NCI-H2171 (cell line): ENCODE measurements around the gene GTPBP1.

Source experiments
- DNase-seq: peaks from one replicate; lab custom pipeline; 2025; lab: John Stamatoyannopoulos, UW

GTPBP1 gene

DNA sequence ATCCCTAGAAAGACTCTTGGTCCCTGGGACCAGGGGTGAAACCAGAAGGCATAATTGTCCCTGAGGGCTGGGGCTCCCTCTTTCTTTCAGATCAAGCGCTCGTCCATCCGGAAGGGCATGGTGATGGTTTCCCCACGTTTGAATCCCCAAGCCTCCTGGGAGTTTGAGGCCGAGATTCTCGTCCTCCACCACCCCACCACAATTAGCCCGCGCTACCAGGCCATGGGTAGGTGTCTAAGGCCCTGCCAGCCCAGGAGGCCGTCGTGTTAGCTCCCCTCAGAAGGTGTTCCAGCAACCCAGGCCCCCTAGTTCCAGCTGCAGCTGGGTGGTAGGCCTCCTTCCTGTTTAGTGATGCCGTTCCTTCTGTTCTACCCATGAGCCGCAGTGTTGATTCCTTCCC, 21.4 kb downstream of the GTPBP1 start:
- DNase-seq = no peak

DNA sequence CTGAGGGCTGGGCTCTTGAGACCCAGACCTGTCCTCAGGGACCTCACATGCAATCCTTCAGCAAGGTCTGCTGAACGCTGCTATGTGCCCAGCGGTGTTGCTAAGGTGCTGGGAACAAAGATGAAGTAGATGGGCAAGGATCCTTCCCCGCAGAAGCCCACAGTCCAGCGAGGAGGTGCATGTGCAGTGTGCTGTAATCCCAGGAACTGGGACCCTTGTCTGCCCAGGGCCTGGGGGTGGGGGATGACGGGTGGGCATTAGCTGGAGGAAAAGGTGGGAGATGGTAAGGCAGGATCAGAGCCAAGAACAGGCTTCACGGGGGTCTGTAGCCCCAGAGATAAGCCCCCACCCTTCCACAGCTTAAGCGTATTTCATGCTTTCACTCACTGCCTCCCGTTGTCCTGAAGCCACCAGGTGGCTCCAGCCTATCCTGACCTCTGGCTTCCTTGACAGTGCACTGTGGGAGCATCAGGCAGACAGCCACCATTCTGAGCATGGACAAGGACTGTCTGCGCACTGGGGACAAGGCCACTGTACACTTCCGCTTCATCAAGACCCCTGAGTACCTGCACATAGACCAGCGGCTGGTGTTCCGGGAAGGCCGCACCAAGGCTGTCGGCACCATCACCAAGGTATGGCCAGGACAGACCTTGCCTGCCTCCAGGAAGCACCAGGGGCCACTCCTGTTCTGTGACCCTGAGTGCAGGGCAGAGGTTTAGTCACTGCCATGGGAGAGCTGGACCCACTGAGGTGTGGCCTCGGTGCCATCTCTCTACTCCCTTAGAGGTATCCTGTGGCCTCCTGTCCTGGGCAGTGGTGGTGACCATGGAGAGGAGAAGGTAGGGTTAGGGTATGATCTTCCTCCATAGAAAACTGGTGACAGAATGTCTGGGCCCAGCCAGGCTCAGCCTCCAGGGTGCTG, 22.0 kb downstream of the GTPBP1 start:
- no peak for DNase-seq

DNA sequence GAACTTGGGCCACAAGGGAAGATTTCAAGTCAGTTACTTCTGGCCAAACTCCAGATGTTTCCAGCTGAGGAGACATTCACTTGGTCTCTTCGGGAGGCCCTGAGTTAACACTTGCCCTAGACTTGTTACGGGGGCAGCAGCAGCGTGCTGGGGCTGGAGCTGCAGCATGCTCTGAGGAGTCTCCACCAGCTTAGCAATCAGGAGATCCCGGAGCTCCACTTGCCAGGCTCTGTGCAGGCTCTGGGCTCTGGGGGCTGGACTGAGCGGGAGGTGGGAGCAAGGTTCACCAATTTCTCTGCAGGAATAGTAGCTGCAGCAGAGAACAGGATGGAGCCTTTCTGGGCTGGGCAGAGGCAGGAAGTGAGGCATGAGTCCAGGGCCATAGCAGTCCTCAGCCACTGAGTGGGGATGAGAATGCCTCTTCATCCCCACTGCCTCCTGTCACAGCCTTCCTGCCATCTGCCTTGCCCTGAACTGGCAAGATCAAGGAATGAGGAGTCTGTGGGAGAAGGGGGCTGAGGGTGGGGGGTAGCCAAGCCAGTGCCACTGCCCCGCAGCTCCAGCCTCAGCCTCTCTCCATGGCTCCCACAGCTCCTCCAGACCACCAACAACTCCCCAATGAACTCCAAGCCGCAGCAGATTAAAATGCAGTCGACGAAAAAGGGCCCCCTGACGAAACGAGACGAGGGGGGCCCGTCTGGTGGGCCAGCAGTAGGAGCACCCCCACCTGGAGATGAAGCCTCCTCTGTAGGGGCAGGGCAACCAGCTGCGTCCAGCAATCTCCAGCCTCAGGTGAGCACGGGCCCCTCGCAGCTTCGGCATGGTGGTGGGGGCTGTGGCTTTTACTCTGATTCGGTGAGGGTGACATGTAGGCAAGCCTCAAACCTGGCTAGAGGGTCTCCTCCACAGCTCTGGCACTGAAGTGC, 23.4 kb downstream of the GTPBP1 start:
- no peak for DNase-seq

DNA sequence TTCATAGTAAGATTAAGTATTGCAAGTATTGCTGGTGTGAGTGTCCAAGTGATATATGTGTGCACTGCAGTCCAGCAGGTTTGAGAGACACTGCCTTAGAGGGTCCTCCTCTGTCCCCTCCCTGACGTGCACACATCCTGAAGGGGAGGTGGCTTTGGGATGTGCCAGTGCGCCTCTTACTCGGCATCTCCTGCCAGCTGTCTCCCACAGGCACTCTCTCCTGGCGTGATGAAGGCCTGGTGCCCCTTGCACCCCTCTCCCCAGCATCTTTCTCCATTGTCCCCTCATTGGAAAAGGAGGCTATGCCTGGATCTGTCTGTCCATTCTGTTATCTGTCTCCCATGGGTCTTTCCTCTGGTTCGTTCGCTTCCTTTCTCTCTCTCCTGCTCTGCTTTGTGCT, 24.2 kb downstream of the GTPBP1 start:
- DNase-seq = no peak

DNA sequence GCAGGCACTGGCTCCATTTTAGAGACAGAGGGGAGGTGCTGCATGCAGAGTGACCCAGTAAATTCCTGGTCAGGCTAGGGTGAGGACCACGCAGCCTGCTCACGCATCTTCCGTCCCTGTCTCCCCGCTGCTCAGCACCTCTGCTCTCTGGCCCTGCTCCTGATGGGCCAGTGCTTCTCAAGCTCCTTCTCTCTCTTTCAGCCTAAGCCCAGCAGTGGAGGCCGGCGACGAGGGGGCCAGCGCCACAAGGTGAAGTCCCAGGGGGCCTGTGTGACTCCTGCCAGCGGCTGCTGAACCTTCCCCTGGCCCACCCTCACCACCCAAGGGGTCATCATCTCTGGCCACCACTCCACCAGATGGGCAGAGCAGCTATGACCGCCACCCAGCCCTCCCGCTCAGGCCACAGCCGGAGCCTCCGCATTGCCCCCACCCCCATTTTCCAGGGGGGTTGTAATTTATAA, 24.7 kb downstream of the GTPBP1 start:
- no peak for DNase-seq

DNA sequence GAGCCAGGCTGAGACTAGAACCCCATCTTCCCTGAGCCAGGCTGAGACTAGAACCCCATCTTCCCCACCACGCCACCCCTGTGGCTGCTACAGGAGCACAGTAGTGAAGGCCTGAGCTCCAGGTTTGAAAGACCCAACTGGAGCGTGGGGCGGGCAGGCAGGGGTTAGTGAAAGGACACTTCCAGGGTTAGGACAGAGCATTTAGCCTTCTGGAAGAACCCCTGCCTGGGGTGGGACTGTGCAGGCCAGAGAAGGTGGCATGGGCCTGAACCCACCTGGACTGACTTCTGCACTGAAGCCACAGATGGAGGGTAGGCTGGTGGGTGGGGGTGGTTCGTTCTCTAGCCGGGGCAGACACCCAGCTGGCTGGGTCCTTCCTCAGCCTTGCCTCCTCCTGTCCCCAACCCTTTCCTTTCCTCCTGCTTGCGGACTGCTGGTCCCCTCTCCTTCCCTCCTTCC, 26.0 kb downstream of the GTPBP1 start:
- DNase-seq = no peak

DNA sequence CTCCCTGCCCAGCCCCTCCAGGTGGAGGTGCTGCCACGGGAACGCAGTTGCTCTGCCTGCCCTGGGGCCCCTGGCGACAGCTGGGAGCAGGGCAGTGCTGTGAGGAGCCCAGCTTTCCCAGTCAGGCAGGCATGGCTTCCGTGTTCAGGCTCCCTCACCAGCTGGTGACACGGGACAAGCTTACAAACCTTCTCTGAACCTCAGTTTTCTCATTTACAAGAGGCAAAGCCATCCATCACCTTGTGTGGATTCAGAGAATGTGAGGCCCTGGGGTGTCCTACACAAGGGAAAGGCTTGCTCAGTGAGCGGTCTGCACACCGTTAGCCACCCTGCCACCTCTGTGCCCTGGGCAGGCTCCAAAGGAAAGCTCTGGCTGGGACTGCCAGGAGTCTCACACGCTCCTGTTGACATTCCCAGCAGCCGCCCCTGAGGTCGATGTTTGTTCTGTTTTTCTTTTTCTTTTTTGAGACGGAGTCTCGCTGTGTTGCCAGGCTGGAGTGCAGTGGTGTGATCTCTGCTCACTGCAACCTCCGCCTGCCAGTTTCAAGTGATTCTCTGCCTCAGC, 26.6 kb downstream of the GTPBP1 start:
- peak; percentile 23 for DNase-seq

DNA sequence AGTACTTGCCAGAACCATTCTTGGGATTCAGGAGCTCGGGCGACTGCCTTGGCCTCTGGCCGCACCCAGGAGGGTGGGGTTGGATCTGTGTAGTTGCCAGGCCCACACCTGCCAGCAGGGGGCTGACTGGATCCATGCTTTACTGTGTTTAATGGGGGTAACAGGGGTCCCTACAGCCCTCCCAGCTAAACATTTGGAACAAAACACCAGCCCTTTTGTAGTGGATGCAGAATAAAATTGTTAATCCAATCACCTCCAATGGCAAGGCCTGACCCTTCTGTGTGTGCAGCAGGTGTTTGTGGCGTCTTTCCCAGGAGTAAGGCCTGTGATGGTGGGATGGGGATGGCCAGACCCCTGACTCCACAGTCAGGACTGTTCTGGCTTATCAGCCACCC, 27.6 kb downstream of the GTPBP1 start:
- DNase-seq = peak; percentile 35

DNA sequence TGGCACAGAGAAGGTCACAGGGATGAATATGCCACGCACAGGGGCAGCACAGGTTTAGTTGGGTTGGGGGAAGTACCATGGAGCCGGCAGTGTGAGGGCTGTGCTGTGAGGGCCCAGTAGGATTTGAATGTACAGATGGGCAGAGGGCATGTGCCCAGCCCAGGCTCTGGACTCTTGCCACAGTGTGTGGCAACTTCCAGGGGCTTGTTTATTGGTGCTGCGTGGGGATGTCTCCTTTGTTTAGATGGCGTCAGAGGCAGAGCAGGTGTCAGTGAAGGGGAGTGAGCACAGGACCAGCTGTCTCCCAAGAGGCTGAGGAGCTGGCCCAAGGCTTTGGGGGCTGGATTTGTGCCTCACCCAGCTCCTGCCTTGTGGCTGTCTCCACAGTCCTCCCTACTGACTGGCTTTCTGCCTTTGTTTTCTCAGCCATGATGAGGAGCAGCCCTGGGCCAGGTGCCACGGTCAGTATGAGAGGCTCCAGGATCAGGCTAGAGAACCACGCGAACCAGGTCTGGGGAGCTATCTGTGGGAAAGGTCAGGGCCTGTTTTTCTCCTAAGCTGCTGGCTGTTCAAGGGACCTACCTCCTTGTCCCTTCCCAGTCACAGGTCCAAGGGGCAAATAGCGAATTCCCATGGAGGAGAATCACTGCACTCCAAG, 28.1 kb downstream of the GTPBP1 start:
- peak; percentile 67 for DNase-seq

DNA sequence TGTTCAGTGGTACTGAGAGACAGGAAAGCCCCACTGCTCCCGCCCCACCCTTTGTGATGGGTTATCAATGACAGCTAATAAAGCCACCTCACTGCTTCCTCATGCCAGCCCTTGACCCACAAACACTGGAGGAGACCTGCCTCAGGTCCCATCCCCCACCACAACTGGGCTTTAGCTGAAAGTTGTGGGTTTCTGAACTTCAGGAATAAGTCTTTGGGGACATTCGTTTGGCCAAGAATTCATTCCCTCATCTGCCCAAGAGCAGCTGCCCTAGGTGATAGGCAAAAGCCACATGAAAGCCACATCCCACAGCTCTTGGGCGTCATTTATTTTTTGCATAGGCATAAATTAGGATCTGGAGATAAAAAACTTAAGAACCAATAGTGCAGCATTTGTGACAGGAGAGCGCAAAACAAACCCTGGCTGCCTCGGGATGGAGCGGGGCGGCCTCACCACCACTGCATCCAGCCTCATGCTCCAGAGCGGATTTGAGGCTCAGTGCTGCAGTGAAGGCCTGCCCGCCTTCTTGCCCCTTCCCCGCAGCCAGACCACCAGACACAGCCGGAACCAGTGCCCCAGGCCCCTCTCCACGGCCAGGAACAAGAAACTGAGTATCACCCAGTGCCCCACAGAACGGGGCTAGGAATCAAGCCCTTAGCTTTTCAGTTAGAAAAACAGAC, 28.8 kb downstream of the GTPBP1 start:
- DNase-seq = no peak

DNA sequence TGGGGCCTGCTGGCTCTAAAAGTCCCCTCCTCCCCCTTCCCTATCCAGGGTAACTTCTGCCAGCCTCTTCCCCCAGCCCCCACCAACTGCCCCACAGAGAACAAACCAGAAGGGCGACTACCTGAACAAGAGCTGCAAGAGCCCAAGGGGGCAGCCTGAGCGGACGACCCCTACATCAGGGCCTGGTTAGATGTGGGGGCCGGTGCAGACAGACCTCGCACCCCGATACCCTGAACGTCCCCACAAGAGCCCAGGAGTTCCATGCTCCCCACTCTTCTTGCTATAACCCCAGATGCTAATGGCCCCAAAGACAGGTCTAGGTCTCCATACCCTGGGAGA, 29.4 kb downstream of the GTPBP1 start:
- no peak for DNase-seq

DNA sequence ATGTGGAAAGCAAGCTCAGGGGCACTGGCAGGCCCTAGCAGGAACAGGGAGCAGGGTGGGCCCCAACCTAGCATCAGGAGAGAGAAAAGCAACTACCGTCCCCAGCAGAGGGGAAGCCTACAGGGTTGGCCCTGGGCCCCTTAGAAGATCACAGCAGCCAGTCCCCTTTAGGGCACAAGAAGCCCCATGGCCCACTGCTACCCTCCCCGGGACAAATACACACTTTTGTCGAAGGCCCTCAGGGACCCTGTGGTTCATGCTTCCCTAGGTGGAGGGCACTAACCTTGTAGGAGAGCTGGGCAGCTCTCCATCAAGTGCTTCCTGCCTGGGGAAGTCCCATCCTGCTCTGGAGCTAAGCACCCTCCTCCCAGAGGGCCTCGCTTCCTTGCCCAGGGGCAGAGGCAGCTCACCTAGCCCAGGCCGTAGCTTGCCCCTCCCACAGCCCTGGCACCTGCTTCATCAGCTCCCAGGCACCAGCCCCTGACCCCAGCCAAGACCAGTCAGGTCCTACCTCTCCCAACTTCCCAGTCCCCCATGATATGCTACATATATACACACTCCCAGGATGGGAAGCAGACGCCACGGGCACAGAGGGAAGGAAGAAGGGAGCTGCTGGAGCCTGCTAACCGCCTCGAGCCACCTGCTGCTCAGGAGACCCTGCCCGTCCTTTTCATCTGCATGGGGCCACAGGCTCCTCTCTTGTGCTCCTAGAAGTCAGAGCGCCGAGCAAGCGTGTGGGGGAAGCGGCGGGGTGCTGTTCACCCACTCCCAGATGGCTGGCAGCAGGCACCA, 29.9 kb downstream of the GTPBP1 start:
- no peak for DNase-seq

DNA sequence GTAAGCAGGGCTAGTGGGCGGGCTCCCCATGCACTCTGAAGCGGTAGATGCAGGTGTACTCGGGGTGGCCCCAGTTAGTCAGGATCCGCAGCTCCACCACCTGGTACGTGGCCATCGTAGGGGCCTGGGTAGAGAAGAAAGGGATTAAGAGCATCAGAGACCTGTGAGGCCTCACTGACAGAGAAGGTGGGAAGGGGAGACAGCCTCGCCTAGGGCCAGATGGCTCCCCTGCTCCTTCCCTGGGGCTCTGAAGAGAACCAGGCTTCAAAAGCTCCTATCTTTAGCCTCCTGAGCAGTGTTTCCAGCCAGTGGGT, 30.5 kb downstream of the GTPBP1 start:
- no peak for DNase-seq

DNA sequence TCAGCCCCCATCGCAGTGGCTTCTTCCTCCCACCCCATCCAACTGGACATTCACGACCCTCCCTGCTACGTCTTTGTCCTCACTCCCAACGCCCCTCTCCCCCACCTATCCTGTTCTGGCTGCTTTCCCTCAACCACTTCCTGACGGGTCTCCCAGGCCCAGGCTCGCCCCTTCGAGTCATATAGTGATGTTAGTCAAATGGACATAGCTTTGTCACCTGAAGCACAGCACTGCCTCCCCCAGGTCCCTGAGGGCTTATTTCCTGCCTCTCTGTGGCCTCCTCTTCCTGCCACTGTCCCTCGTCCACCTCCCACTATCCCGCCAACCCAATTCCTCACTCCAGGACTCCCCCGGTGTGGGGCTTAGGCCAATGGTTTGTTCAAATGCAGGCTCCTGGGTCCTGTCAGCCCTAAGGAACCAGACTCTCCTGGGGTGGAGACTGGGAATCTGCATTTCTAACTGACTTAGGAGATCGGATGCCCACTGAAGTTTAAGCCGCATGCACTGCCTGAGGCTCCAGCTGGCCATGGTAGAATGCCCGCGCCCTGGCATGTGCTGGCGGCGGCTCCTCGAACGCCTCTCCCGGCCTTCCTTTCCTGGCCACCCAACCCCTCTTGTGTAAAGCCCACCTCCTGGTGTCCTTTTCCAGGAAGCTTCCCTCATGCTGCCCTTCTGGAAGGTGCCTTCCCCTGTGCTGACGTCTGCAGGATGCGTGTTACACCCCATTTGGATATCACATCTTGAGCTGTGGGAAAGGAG, 31.7 kb downstream of the GTPBP1 start:
- no peak for DNase-seq

DNA sequence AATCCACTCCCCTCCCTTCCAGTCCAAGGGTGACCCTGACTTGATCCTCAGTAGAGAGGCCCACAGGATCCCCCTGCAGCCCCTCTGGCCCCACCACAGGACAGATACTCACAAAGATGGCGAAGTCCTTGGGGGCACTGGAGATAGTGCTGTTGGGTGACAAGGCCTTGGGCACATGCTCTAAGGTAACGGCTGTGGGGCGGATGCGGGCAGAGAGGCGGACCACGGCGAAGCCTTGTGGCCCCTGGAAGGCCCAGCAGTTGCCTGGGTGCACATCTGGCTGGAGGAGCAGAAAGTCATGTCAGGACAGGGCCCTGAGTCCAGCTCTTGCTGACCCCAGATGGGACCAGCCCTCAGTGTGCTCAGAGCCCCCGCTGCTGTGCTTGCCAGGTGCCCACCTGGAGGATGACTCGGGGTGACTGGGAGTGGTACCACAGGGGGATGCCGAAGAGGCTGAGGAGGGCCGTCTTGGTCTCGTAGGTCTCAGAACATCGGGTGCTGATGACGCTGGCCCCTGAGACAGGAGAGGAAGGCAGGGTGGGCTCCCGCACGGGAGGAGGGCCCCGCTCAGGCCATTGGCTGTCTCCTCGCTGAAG, 32.8 kb downstream of the GTPBP1 start:
- DNase-seq = no peak

DNA sequence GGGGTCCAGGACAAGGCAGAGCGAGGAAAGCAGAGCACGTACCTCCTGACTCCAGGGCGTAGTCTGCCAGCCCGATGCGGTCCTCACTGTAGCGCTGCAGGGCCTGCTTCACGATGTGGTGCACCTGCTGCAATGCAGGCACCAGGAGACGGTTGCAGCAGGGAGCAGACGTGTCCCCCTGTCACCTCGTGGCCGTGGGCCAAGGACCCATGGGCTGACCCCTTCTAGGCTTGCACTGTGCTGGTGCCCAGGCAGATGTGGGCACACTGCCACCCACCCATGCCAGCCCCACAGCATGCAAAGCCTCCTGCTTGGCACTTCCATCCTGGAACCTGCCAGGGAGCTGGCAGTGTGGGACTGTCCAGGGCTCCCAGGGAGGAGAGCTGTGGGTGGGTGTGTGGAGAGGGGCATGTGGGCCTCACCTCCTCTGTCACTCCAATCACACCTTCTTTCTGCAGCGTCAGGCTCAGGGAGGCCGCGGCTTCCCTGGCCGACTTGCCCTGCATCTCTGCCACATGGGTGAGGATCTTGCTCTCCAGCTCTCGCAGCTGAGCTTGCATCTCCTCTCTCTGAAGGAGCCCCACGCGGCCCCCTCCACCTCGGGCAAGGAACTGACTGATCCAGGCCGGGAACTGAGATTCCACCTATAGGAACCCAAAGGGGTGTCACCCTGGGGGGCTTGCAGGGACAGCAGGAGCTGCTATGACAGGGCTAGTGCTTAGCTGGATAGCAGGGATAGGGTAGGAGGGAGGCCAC, 33.7 kb downstream of the GTPBP1 start:
- DNase-seq = no peak

DNA sequence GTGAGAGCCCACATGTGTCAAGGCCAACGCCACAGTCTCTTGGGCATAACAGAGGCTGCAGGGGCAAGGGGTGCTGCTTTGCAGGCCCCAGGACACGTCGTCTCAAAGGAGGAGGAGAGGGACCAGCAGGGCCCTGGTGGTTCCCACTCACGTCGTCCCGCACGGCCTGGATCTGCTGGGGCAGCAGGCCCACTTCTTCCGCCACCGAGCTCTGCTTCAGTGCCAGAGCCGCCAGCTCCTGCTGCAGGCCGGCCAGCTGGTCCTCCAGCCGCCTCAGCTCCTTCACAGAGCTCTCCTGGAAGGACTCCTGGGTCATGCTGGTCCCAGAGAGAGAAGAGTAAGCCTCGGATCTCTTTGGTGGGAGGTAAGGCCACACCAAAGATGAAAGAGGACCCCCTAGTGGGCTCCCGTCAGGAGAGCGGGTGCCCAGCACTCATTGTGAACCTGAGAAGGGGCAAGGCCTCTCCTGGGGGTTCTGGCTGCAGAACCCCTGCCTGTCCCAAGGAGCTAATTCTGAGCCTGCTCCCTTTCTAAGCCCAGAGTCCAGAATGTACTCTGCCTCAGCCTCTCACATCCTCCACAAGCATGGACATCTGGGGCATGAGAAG, 34.5 kb downstream of the GTPBP1 start:
- no peak for DNase-seq

DNA sequence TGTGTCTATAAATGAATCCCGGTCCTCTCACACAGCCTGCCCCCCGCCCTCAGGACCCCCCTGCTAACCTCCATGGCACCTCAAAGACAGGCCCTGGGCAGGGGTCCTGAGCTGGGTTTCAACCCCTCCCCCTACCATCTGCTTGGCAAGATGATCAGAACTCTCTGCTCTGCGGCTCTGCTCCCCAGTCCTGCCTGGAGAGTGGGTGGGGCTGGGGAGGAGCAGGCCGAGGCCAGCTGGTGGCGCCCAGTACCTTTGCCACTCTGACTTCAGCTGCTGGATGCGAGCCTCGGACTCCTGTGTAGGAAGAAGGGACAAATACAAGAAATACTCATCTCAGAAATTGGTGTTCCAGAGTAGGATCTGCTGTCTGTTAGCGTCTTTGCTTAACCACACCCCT, 35.0 kb downstream of the GTPBP1 start:
- DNase-seq = no peak
